ENCODE data around the gene ZFR2.

DNA sequence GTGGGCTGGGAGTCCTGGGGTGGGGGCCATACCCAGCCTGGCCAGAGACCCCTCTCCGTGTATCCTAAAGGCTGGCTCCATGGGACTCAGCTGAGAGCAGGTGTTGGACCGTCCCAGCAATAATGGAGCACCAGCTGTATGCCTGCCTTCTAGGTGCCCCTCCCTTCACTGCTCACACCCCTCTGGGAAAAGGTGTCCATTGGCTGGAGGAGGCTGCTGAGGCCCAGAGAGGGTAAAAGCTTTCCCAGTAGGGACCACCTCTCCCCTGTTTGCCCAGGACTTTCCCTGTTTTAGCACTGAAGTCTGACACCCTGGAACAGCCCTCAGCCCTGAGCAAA is 93.5 kb downstream of the ZFR2 start:
- no peak for TF ChIP-seq EZH2 (IDR thresholded peaks at IDR 0.05; ENCODE audit: borderline replicate concordance, low read length)
- TF ChIP-seq, protein P1, sequence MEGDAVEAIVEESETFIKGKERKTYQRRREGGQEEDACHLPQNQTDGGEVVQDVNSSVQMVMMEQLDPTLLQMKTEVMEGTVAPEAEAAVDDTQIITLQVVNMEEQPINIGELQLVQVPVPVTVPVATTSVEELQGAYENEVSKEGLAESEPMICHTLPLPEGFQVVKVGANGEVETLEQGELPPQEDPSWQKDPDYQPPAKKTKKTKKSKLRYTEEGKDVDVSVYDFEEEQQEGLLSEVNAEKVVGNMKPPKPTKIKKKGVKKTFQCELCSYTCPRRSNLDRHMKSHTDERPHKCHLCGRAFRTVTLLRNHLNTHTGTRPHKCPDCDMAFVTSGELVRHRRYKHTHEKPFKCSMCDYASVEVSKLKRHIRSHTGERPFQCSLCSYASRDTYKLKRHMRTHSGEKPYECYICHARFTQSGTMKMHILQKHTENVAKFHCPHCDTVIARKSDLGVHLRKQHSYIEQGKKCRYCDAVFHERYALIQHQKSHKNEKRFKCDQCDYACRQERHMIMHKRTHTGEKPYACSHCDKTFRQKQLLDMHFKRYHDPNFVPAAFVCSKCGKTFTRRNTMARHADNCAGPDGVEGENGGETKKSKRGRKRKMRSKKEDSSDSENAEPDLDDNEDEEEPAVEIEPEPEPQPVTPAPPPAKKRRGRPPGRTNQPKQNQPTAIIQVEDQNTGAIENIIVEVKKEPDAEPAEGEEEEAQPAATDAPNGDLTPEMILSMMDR (IDR thresholded peaks at IDR 0.05; ENCODE audit: low read length) = no peak

Data from OCI-LY1 (cell line).